ENCODE results near the gene NEDD4.

NEDD4 gene

GRCh38 chr15:55900019-55900418, 93.4 kb downstream of the NEDD4 start:
- Histone ChIP-seq H3K27ac (ENCODE audit: low read depth, low read length) (no peak overlapping the region), H3K4me1 (ENCODE audit: control insufficient read depth in 1 of 2, insufficient read depth in 2 of 2, low read length in 2 of 2) (peaks cover 3 to 4% of the 10 kb centered on the region in 2 donors), H3K9ac (ENCODE audit: low read depth in 1 of 2, low read length in 2 of 2) (no peak overlapping the region), H3K36me3 (ENCODE audit: control insufficient read depth in 1 of 2, insufficient read depth in 2 of 2, low read length in 2 of 2) (no peaks in the 10 kb centered on the region), H3K4me3 (ENCODE audit: low read depth in 1 of 2, low read length in 2 of 2) (no peak overlapping the region), H3K9me3 (ENCODE audit: control insufficient read depth in 1 of 2, low read length in 2 of 2) (no peaks in the 10 kb centered on the region), H3K27me3 (ENCODE audit: control insufficient read depth in 1 of 2, insufficient read depth in 2 of 2, low read length in 2 of 2) (no peaks in the 10 kb centered on the region)

GRCh38 chr15:55899537-55899936, 93.9 kb downstream of the NEDD4 start:
- Histone ChIP-seq H3K36me3 (ENCODE audit: control insufficient read depth in 1 of 2, insufficient read depth in 2 of 2, low read length in 2 of 2) (no peaks in the 10 kb centered on the region), H3K4me3 (ENCODE audit: low read depth in 1 of 2, low read length in 2 of 2) (no peak overlapping the region), H3K9me3 (ENCODE audit: control insufficient read depth in 1 of 2, low read length in 2 of 2) (no peaks in the 10 kb centered on the region), H3K9ac (ENCODE audit: low read depth in 1 of 2, low read length in 2 of 2) (no peak overlapping the region), H3K4me1 (ENCODE audit: control insufficient read depth in 1 of 2, insufficient read depth in 2 of 2, low read length in 2 of 2) (peaks cover 3 to 5% of the 10 kb centered on the region in 2 donors), H3K27me3 (ENCODE audit: control insufficient read depth in 1 of 2, insufficient read depth in 2 of 2, low read length in 2 of 2) (no peaks in the 10 kb centered on the region), H3K27ac (ENCODE audit: low read depth, low read length) (no peak overlapping the region)

- peak overlapping the region in 1 of 2 donors; percentile 12 for H3K9ac ChIP-seq (ENCODE audit: low read depth in 1 of 2, low read length in 2 of 2)
- no peak overlapping the region for H3K27ac ChIP-seq (ENCODE audit: low read depth, low read length)
- H3K4me3 ChIP-seq (ENCODE audit: low read depth in 1 of 2, low read length in 2 of 2), result peak overlapping the region in 1 of 2 donors; percentile 38
- no peaks in the 10 kb centered on the region for H3K36me3 ChIP-seq (ENCODE audit: control insufficient read depth in 1 of 2, insufficient read depth in 2 of 2, low read length in 2 of 2)
- H3K9me3 ChIP-seq (ENCODE audit: control insufficient read depth in 1 of 2, low read length in 2 of 2), result no peaks in the 10 kb centered on the region
- no peaks in the 10 kb centered on the region for H3K27me3 ChIP-seq (ENCODE audit: control insufficient read depth in 1 of 2, insufficient read depth in 2 of 2, low read length in 2 of 2)
- H3K4me1 ChIP-seq (ENCODE audit: control insufficient read depth in 1 of 2, insufficient read depth in 2 of 2, low read length in 2 of 2), result peaks cover 3 to 14% of the 10 kb centered on the region in 2 donors
These were observed 95.7 kb downstream of the NEDD4 start for GRCh38 chr15:55897560-55898336.

- H3K9me3 ChIP-seq (ENCODE audit: control insufficient read depth in 1 of 2, low read length in 2 of 2), result no peaks in the 10 kb centered on the region
- H3K9ac ChIP-seq (ENCODE audit: low read depth in 1 of 2, low read length in 2 of 2), result peak overlapping the region in 1 of 2 donors; percentile 18
- no peaks in the 10 kb centered on the region for H3K36me3 ChIP-seq (ENCODE audit: control insufficient read depth in 1 of 2, insufficient read depth in 2 of 2, low read length in 2 of 2)
- no peak overlapping the region for H3K27ac ChIP-seq (ENCODE audit: low read depth, low read length)
- H3K4me3 ChIP-seq (ENCODE audit: low read depth in 1 of 2, low read length in 2 of 2), result no peak overlapping the region
- H3K27me3 ChIP-seq (ENCODE audit: control insufficient read depth in 1 of 2, insufficient read depth in 2 of 2, low read length in 2 of 2), result no peaks in the 10 kb centered on the region
- H3K4me1 ChIP-seq (ENCODE audit: control insufficient read depth in 1 of 2, insufficient read depth in 2 of 2, low read length in 2 of 2), result peaks cover 3 to 14% of the 10 kb centered on the region in 2 donors
These were observed 98.9 kb downstream of the NEDD4 start for GRCh38 chr15:55894399-55894965.

- H3K36me3 ChIP-seq (ENCODE audit: control insufficient read depth in 1 of 2, insufficient read depth in 2 of 2, low read length in 2 of 2), result no peaks in the 10 kb centered on the region
- H3K9ac ChIP-seq (ENCODE audit: low read depth in 1 of 2, low read length in 2 of 2), result peak overlapping the region in 1 of 2 donors; percentile 18
- peaks cover 0 to 3% of the 10 kb centered on the region in 2 donors for H3K9me3 ChIP-seq (ENCODE audit: control insufficient read depth in 1 of 2, low read length in 2 of 2)
- H3K4me1 ChIP-seq (ENCODE audit: control insufficient read depth in 1 of 2, insufficient read depth in 2 of 2, low read length in 2 of 2), result peaks cover 3 to 14% of the 10 kb centered on the region in 2 donors
- H3K27me3 ChIP-seq (ENCODE audit: control insufficient read depth in 1 of 2, insufficient read depth in 2 of 2, low read length in 2 of 2), result no peaks in the 10 kb centered on the region
- H3K4me3 ChIP-seq (ENCODE audit: low read depth in 1 of 2, low read length in 2 of 2), result no peak overlapping the region
- no peak overlapping the region for H3K27ac ChIP-seq (ENCODE audit: low read depth, low read length)
These were observed 99.6 kb downstream of the NEDD4 start for GRCh38 chr15:55893852-55894251.

- H3K27ac ChIP-seq (ENCODE audit: low read depth, low read length), result no peak overlapping the region
- H3K4me3 ChIP-seq (ENCODE audit: low read depth in 1 of 2, low read length in 2 of 2), result no peak overlapping the region
- H3K9me3 ChIP-seq (ENCODE audit: control insufficient read depth in 1 of 2, low read length in 2 of 2), result peaks cover 5 to 8% of the 10 kb centered on the region in 2 donors
- H3K27me3 ChIP-seq (ENCODE audit: control insufficient read depth in 1 of 2, insufficient read depth in 2 of 2, low read length in 2 of 2), result no peaks in the 10 kb centered on the region
- H3K4me1 ChIP-seq (ENCODE audit: control insufficient read depth in 1 of 2, insufficient read depth in 2 of 2, low read length in 2 of 2), result peaks cover 0 to 11% of the 10 kb centered on the region in 2 donors
- H3K36me3 ChIP-seq (ENCODE audit: control insufficient read depth in 1 of 2, insufficient read depth in 2 of 2, low read length in 2 of 2), result no peaks in the 10 kb centered on the region
- H3K9ac ChIP-seq (ENCODE audit: low read depth in 1 of 2, low read length in 2 of 2), result no peak overlapping the region
These were observed 102.2 kb downstream of the NEDD4 start for GRCh38 chr15:55891196-55891595.

DNA sequence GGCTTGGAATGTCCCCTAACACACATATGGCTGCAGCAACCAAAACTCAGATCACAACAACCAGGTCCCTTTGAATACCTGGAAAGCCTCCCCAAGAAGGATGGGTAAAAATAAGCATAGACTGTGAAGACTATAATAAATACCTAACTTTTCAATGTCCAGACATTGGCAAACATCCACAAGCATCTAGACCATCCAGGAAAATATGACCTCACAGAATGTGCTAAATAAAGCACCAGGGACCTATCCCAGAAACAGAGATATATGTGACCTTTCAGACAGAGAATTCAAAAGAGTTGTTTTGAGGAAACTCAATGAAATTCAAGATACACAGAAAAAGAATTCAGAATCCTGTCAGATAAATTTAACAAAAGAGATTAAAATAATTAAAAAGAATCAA, 109.2 kb downstream of the NEDD4 start:
- Histone ChIP-seq H3K9ac (ENCODE audit: low read depth in 1 of 2, low read length in 2 of 2) (no peak overlapping the region), H3K9me3 (ENCODE audit: control insufficient read depth in 1 of 2, low read length in 2 of 2) (peaks cover 5 to 8% of the 10 kb centered on the region in 2 donors), H3K27ac (ENCODE audit: low read depth, low read length) (no peak overlapping the region), H3K36me3 (ENCODE audit: control insufficient read depth in 1 of 2, insufficient read depth in 2 of 2, low read length in 2 of 2) (no peaks in the 10 kb centered on the region), H3K4me3 (ENCODE audit: low read depth in 1 of 2, low read length in 2 of 2) (no peak overlapping the region), H3K4me1 (ENCODE audit: control insufficient read depth in 1 of 2, insufficient read depth in 2 of 2, low read length in 2 of 2) (no peaks in the 10 kb centered on the region), H3K27me3 (ENCODE audit: control insufficient read depth in 1 of 2, insufficient read depth in 2 of 2, low read length in 2 of 2) (no peaks in the 10 kb centered on the region)

DNA sequence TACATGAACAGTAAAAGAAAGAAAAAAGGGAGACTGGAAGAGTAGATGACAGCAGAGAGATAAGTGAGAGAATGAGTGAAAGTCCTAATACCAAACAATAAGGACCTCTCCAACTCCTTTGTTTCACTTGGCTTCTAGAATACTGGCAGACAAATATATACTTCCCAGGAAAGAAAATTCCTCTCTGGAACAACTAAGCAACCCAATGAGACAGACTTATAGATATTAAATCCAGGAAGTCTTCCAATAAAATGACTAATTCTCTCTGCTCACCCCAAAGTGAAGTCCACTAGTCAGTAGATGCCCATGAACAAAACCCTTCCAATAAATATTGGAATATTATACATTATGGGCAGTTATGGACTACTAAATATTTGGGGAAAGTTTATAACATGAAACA, 114.2 kb downstream of the NEDD4 start:
- Histone ChIP-seq H3K36me3 (ENCODE audit: control insufficient read depth in 1 of 2, insufficient read depth in 2 of 2, low read length in 2 of 2) (no peaks in the 10 kb centered on the region), H3K9ac (ENCODE audit: low read depth in 1 of 2, low read length in 2 of 2) (no peak overlapping the region), H3K27ac (ENCODE audit: low read depth, low read length) (no peak overlapping the region), H3K27me3 (ENCODE audit: control insufficient read depth in 1 of 2, insufficient read depth in 2 of 2, low read length in 2 of 2) (no peaks in the 10 kb centered on the region), H3K4me3 (ENCODE audit: low read depth in 1 of 2, low read length in 2 of 2) (no peak overlapping the region), H3K4me1 (ENCODE audit: control insufficient read depth in 1 of 2, insufficient read depth in 2 of 2, low read length in 2 of 2) (no peaks in the 10 kb centered on the region), H3K9me3 (ENCODE audit: control insufficient read depth in 1 of 2, low read length in 2 of 2) (no peaks in the 10 kb centered on the region)

GRCh38 chr15:55873024-55873720, 120.2 kb downstream of the NEDD4 start:
- H3K27me3 ChIP-seq (ENCODE audit: control insufficient read depth in 1 of 2, insufficient read depth in 2 of 2, low read length in 2 of 2), result no peaks in the 10 kb centered on the region
- H3K9ac ChIP-seq (ENCODE audit: low read depth in 1 of 2, low read length in 2 of 2), result no peak overlapping the region
- H3K4me3 ChIP-seq (ENCODE audit: low read depth in 1 of 2, low read length in 2 of 2), result no peak overlapping the region
- H3K4me1 ChIP-seq (ENCODE audit: control insufficient read depth in 1 of 2, insufficient read depth in 2 of 2, low read length in 2 of 2), result no peaks in the 10 kb centered on the region
- peaks cover 0 to 3% of the 10 kb centered on the region in 2 donors for H3K36me3 ChIP-seq (ENCODE audit: control insufficient read depth in 1 of 2, insufficient read depth in 2 of 2, low read length in 2 of 2)
- no peak overlapping the region for H3K27ac ChIP-seq (ENCODE audit: low read depth, low read length)
- no peaks in the 10 kb centered on the region for H3K9me3 ChIP-seq (ENCODE audit: control insufficient read depth in 1 of 2, low read length in 2 of 2)

DNA sequence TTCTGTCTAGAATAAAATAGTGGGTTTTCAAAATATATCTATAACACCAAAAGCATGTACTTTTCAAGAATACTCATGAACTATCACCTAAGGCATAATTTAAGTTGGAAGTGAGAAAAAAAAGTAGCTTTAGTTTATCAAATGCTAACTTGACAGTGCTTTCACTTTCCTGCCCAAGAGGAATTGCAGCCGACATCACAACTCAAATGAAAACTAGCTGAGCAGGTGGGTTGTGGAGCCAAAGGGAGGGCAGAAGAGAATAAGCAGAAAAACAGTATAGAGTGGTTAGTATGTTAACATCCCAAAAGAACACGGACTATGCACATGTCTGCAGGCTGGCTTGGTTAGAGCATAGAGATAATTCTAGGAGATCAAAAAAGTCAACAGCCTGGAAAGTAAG, 120.9 kb downstream of the NEDD4 start:
- Histone ChIP-seq H3K27ac (ENCODE audit: low read depth, low read length) (no peak overlapping the region), H3K4me1 (ENCODE audit: control insufficient read depth in 1 of 2, insufficient read depth in 2 of 2, low read length in 2 of 2) (no peaks in the 10 kb centered on the region), H3K36me3 (ENCODE audit: control insufficient read depth in 1 of 2, insufficient read depth in 2 of 2, low read length in 2 of 2) (peaks cover 0 to 3% of the 10 kb centered on the region in 2 donors), H3K4me3 (ENCODE audit: low read depth in 1 of 2, low read length in 2 of 2) (no peak overlapping the region), H3K27me3 (ENCODE audit: control insufficient read depth in 1 of 2, insufficient read depth in 2 of 2, low read length in 2 of 2) (no peaks in the 10 kb centered on the region), H3K9ac (ENCODE audit: low read depth in 1 of 2, low read length in 2 of 2) (no peak overlapping the region), H3K9me3 (ENCODE audit: control insufficient read depth in 1 of 2, low read length in 2 of 2) (no peaks in the 10 kb centered on the region)
